Measurements from ENCODE around the gene CREB3L4. TPM values are rescaled to one million over a fixed set of nuclear protein-coding genes. Genes with fewer than 3 reads are reported as not detected.

The CREB3L4 gene
- total RNA-seq, 1 experiment from 2014 or later, result 9.0 TPM

DNA sequence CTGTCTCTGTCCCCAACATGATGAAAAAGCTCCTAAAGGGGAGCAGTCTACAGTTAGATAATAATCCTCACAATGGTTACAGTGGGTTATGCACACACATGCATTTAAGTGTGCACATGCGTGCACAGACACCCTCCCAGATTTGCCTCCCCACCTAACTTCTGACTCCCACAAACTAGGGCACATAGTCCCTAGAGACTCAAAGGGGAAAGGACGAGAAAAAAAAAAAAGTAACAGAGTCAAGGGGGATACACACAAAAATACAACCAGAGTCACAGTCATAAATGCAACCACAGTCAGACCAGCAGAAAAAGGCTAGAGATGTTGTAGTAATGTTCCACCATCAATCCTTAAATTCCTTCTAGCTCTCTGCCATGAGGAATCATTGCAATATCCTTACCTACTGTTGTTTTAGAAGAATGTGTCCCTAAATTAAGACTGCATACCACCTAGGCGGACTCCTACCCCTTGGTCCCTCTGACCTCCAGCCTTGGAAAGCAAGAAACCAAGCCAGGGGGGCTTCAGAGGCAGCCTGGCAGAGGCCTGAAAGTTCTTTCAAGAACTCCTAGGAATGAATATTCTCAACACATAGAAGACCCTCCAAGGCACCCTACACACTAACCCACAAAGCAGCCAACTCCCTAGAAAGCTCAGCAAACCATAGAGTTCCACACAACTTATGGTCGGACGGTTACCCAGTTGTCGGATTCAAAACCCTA, 10.5 kb upstream of the CREB3L4 start:
- ChIA-PET POLR2A (interaction anchor here (2.5 kb wide), 1 partner anchor 10 kb away, joined by 22 read pairs; the partner anchor contains the start of gene CREB3L4), CTCF (interaction anchor here (1.8 kb wide), 1 partner anchor 10 kb away, joined by 5 read pairs; the partner anchor contains the start of gene DENND4B)
- Mint-ChIP-seq H3K27ac (ENCODE audit: unreplicated experiment) (peak overlapping the region; percentile 78), H3K27me3 (ENCODE audit: insufficient read depth, unreplicated experiment) (no peaks in the 10 kb centered on the region), H3K4me3 (ENCODE audit: unreplicated experiment) (peak overlapping the region; percentile 88), H3K9me3 (ENCODE audit: unreplicated experiment) (no peaks in the 10 kb centered on the region), H3K4me1 (ENCODE audit: low read depth, unreplicated experiment) (peaks cover 30% of the 10 kb centered on the region), H3K36me3 (ENCODE audit: insufficient read depth, unreplicated experiment) (peaks cover 61% of the 10 kb centered on the region)
- no TSS peak for BruUV-seq (replicated peaks)
- peaks cover 9% of the 10 kb centered on the region for H3K36me3 ChIP-seq (ENCODE audit: control insufficient read depth, insufficient read depth, low read length)
- intact Hi-C loops (cut with micrococcal nuclease; ENCODE audit: unreplicated experiment), result no loop called here
- no peaks in the 10 kb centered on the region for H3K27me3 ChIP-seq (replicated peaks; ENCODE audit: control insufficient read depth, insufficient read depth, low read length)
- DNase-seq, result no peak
- peaks cover 26% of the 10 kb centered on the region for H3K4me1 ChIP-seq
- H3K4me3 ChIP-seq (ENCODE audit: low read depth, low read length), result peak overlapping the region; percentile 98
- H3K9me3 ChIP-seq, result no peaks in the 10 kb centered on the region
- TF ChIP-seq, protein P1, sequence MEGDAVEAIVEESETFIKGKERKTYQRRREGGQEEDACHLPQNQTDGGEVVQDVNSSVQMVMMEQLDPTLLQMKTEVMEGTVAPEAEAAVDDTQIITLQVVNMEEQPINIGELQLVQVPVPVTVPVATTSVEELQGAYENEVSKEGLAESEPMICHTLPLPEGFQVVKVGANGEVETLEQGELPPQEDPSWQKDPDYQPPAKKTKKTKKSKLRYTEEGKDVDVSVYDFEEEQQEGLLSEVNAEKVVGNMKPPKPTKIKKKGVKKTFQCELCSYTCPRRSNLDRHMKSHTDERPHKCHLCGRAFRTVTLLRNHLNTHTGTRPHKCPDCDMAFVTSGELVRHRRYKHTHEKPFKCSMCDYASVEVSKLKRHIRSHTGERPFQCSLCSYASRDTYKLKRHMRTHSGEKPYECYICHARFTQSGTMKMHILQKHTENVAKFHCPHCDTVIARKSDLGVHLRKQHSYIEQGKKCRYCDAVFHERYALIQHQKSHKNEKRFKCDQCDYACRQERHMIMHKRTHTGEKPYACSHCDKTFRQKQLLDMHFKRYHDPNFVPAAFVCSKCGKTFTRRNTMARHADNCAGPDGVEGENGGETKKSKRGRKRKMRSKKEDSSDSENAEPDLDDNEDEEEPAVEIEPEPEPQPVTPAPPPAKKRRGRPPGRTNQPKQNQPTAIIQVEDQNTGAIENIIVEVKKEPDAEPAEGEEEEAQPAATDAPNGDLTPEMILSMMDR (IDR thresholded peaks at IDR 0.05; ENCODE audit: insufficient read depth in 1 of 2, low read depth in 1 of 2, low read length in 1 of 2, severe bottlenecking in 1 of 2, unreplicated experiment in 1 of 2), result no peak

DNA sequence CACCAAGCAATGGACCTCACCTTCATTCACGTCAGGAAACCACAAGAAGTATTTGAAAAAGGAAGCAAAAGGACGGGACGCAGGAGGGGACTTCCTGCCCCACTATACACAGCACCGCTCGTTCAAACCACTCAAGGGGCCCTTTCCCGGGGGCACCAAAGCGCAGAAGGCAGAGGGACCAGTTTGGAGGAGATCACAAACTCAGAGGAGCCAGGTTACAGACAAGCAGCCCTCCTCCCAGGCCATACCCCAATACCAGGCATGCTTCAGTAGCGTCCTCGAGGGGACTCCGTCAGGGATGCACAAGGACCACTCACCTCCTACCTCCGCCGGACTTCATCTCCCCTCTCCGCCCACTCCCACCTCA, 10.0 kb upstream of the CREB3L4 start:
- H3K4me3 ChIP-seq (ENCODE audit: low read depth, low read length), result peak overlapping the region; percentile 98
- Mint-ChIP-seq H3K36me3 (ENCODE audit: insufficient read depth, unreplicated experiment) (peaks cover 61% of the 10 kb centered on the region), H3K9me3 (ENCODE audit: unreplicated experiment) (no peaks in the 10 kb centered on the region), H3K27me3 (ENCODE audit: insufficient read depth, unreplicated experiment) (no peaks in the 10 kb centered on the region), H3K27ac (ENCODE audit: unreplicated experiment) (peak overlapping the region; percentile 78), H3K4me3 (ENCODE audit: unreplicated experiment) (peak overlapping the region; percentile 88), H3K4me1 (ENCODE audit: low read depth, unreplicated experiment) (peaks cover 35% of the 10 kb centered on the region)
- peaks cover 26% of the 10 kb centered on the region for H3K4me1 ChIP-seq
- H3K36me3 ChIP-seq (ENCODE audit: control insufficient read depth, insufficient read depth, low read length), result peaks cover 4% of the 10 kb centered on the region
- no peaks in the 10 kb centered on the region for H3K9me3 ChIP-seq
- ChIA-PET POLR2A (interaction anchor here (1.5 to 2.5 kb wide), 2 partner anchors 9 to 20 kb away, joined by 12 to 22 read pairs; partner anchors contain the start of genes CREB3L4 and JTB), CTCF (interaction anchor here (1.5 to 1.8 kb wide), 2 partner anchors 10 to 11 kb away, joined by 5 to 8 read pairs; partner anchors contain the start of gene DENND4B)
- intact Hi-C loops (cut with micrococcal nuclease; ENCODE audit: unreplicated experiment), result no loop called here
- BruUV-seq (replicated peaks), result no TSS peak
- TF ChIP-seq, protein P1 (IDR thresholded peaks at IDR 0.05; ENCODE audit: insufficient read depth in 1 of 2, low read depth in 1 of 2, low read length in 1 of 2, severe bottlenecking in 1 of 2, unreplicated experiment in 1 of 2), result no peak
- no peak for DNase-seq
- no peaks in the 10 kb centered on the region for H3K27me3 ChIP-seq (replicated peaks; ENCODE audit: control insufficient read depth, insufficient read depth, low read length)

DNA sequence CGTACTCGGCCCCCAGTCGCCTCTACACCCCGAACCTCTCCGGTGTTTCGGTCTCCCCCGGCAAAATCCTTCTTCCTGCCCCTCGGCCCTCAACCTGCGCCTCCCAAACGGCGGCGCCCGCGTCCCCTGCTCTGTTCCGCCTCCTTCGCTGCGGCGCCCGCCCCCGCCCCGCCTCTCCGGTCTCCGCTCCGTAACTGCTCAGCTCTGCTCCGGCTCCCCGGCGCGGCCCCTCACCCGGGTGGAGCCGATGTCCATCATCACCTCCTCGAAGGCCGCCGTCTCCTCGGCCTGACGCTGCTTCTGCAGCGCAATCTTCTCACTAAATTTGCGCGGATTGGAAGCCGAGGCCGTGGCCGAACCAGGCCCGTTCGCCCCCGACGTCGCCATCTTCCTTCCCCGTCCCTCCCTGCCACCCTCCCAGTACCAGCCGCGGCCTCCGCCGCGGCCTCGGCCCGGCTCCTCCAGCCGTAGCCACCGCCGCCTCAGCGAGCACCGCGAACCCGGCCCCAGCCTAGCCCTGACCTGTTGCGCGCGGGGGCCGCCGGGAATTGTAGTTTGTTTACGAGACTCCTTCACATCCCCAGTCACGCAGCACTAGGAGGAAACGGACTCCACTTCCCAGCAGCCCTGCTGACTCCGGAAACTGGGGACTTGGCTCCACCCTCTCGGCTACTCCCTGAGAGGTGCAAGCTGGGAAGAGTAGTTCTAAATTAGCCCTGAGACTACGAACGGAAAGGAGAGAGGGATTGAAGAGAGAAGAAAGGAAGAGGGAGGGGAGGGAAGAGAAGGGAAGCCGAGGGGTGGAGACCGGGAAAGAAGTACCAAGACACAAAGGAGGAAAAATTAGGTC, 9.4 kb upstream of the CREB3L4 start, which contains the start of gene CRTC2:
Gene CRTC2 (minus strand): TSS at position 502 of the 850 bp plus-strand sequence. CDS start 115 bp downstream, at position 387.
- Histone ChIP-seq H3K27me3 (replicated peaks; ENCODE audit: control insufficient read depth, insufficient read depth, low read length) (no peaks in the 10 kb centered on the region), H3K4me1 (peaks cover 25% of the 10 kb centered on the region), H3K9me3 (no peaks in the 10 kb centered on the region), H3K36me3 (ENCODE audit: control insufficient read depth, insufficient read depth, low read length) (peaks cover 4% of the 10 kb centered on the region), H3K4me3 (ENCODE audit: low read depth, low read length) (peak within 1 kb of the TSS; percentile 98)
- DNase-seq, result peak; percentile 98
- TF ChIP-seq, protein P1 (IDR thresholded peaks at IDR 0.05; ENCODE audit: insufficient read depth in 1 of 2, low read depth in 1 of 2, low read length in 1 of 2, severe bottlenecking in 1 of 2, unreplicated experiment in 1 of 2), result peak in 1 of 2 experiments; percentile 23
- H3K27ac Mint-ChIP-seq (ENCODE audit: unreplicated experiment), result peak within 1 kb of the TSS; percentile 78
- H3K4me1 Mint-ChIP-seq (ENCODE audit: low read depth, unreplicated experiment), result peaks cover 33% of the 10 kb centered on the region
- H3K9me3 Mint-ChIP-seq (ENCODE audit: unreplicated experiment), result no peaks in the 10 kb centered on the region
- no peaks in the 10 kb centered on the region for H3K27me3 Mint-ChIP-seq (ENCODE audit: insufficient read depth, unreplicated experiment)
- intact Hi-C loops (cut with micrococcal nuclease; ENCODE audit: unreplicated experiment), result no loop called here
- H3K36me3 Mint-ChIP-seq (ENCODE audit: insufficient read depth, unreplicated experiment), result peaks cover 62% of the 10 kb centered on the region
- H3K4me3 Mint-ChIP-seq (ENCODE audit: unreplicated experiment), result peak within 1 kb of the TSS; percentile 88
- POLR2A ChIA-PET, result interaction anchor here (0.6 to 2.5 kb wide), 6 partner anchors 9 to 175 kb away, joined by 4 to 22 read pairs (median 6); partner anchors contain the start of genes CREB3L4, GATAD2B and JTB
- CTCF ChIA-PET, result interaction anchor here (0.5 to 1.8 kb wide), 5 partner anchors 9 to 135 kb away, joined by 3 to 8 read pairs (median 6); partner anchors contain the start of genes DENND4B and JTB
- no TSS peak for BruUV-seq (replicated peaks)
